ENCODE results near the gene PKN1. TPM values are rescaled to one million over a fixed set of nuclear protein-coding genes. Genes with fewer than 3 reads are reported as not detected.

The PKN1 gene
- total RNA-seq, 1 donor from 2014 or later: 151 TPM

DNA sequence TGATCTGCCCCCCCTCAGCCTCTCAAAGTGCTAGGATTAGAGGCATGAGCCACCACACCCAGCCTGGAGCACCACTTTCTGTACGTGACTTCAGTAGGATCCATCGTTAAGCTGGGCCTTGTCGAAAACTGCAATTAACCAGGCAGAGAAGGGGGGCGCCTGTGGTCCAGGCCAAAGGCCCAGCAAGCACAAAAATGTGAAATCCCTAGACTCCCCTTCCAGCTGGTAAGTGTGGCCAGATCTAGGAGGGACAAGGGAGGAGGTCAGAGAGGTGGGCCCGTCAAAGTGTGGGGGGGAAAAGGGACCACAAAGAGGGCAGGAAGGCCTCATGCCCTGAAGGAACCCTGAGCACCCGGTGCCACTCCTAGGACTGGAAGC is 27.7 kb upstream of the PKN1 start:
- no peak for DNase-seq (ENCODE audit: extremely low spot score, unreplicated experiment)
- Mint-ChIP-seq H3K27ac (ENCODE audit: unreplicated experiment) (no peak overlapping the region), H3K4me3 (ENCODE audit: unreplicated experiment) (no peak overlapping the region), H3K4me1 (ENCODE audit: unreplicated experiment) (peaks cover 23% of the 10 kb centered on the region), H3K36me3 (ENCODE audit: unreplicated experiment) (peaks cover 20% of the 10 kb centered on the region), H3K9me3 (ENCODE audit: unreplicated experiment) (no peaks in the 10 kb centered on the region), H3K27me3 (ENCODE audit: unreplicated experiment) (no peaks in the 10 kb centered on the region)
- TF ChIP-seq, protein P1, sequence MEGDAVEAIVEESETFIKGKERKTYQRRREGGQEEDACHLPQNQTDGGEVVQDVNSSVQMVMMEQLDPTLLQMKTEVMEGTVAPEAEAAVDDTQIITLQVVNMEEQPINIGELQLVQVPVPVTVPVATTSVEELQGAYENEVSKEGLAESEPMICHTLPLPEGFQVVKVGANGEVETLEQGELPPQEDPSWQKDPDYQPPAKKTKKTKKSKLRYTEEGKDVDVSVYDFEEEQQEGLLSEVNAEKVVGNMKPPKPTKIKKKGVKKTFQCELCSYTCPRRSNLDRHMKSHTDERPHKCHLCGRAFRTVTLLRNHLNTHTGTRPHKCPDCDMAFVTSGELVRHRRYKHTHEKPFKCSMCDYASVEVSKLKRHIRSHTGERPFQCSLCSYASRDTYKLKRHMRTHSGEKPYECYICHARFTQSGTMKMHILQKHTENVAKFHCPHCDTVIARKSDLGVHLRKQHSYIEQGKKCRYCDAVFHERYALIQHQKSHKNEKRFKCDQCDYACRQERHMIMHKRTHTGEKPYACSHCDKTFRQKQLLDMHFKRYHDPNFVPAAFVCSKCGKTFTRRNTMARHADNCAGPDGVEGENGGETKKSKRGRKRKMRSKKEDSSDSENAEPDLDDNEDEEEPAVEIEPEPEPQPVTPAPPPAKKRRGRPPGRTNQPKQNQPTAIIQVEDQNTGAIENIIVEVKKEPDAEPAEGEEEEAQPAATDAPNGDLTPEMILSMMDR (IDR thresholded peaks at IDR 0.05): no peak

- Mint-ChIP-seq H3K4me3 (ENCODE audit: unreplicated experiment) (peak overlapping the region; percentile 48), H3K27me3 (ENCODE audit: unreplicated experiment) (no peaks in the 10 kb centered on the region), H3K9me3 (ENCODE audit: unreplicated experiment) (no peaks in the 10 kb centered on the region), H3K4me1 (ENCODE audit: unreplicated experiment) (peaks cover 20% of the 10 kb centered on the region), H3K27ac (ENCODE audit: unreplicated experiment) (no peak overlapping the region), H3K36me3 (ENCODE audit: unreplicated experiment) (peaks cover 23% of the 10 kb centered on the region)
- DNase-seq (ENCODE audit: extremely low spot score, unreplicated experiment): peak; percentile 97
- TF ChIP-seq, protein P1 (IDR thresholded peaks at IDR 0.05): peak; percentile 95
These were observed 27.1 kb upstream of the PKN1 start for GRCh38 chr19:14405758-14406644.

DNA sequence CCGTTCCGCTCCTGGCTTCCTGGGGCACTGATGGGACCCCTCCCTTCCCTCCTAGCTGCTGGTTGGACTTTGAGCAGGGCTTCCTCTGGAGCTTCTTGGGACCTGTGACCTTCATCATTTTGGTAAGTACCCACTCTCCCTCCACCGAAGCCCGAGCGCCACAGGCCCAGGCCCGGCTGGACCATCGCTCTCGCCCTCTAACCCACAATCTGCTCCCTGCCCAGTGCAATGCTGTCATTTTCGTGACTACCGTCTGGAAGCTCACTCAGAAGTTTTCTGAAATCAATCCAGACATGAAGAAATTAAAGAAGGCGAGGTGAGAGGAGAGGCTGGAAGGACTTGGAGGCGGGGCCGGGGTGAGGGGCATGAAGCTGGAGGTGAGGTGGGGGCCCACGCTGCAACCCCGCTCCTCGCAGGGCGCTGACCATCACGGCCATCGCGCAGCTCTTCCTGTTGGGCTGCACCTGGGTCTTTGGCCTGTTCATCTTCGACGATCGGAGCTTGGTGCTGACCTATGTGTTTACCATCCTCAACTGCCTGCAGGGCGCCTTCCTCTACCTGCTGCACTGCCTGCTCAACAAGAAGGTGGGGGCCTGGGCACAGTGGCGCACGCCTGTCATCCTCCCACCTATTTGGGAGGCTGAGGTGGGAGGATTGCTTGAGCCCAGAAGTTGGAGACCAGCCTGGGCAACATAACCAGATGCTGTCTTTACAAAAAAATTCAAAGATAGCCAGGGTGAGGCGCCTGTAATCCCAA is 26.3 kb upstream of the PKN1 start:
- H3K9me3 Mint-ChIP-seq (ENCODE audit: unreplicated experiment): no peaks in the 10 kb centered on the region
- H3K36me3 Mint-ChIP-seq (ENCODE audit: unreplicated experiment): peaks cover 28% of the 10 kb centered on the region
- no peak overlapping the region for H3K4me3 Mint-ChIP-seq (ENCODE audit: unreplicated experiment)
- H3K27ac Mint-ChIP-seq (ENCODE audit: unreplicated experiment): no peak overlapping the region
- DNase-seq (ENCODE audit: extremely low spot score, unreplicated experiment): no peak
- TF ChIP-seq, protein P1 (IDR thresholded peaks at IDR 0.05): no peak
- no peaks in the 10 kb centered on the region for H3K27me3 Mint-ChIP-seq (ENCODE audit: unreplicated experiment)
- H3K4me1 Mint-ChIP-seq (ENCODE audit: unreplicated experiment): peaks cover 16% of the 10 kb centered on the region

GRCh38 chr19:14407605-14408484 is 25.3 kb upstream of the PKN1 start:
- TF ChIP-seq, protein P1 (IDR thresholded peaks at IDR 0.05): no peak
- peak overlapping the region; percentile 14 for H3K27ac Mint-ChIP-seq (ENCODE audit: unreplicated experiment)
- H3K27me3 Mint-ChIP-seq (ENCODE audit: unreplicated experiment): no peaks in the 10 kb centered on the region
- H3K4me1 Mint-ChIP-seq (ENCODE audit: unreplicated experiment): peaks cover 12% of the 10 kb centered on the region
- H3K9me3 Mint-ChIP-seq (ENCODE audit: unreplicated experiment): no peaks in the 10 kb centered on the region
- no peak for DNase-seq (ENCODE audit: extremely low spot score, unreplicated experiment)
- H3K4me3 Mint-ChIP-seq (ENCODE audit: unreplicated experiment): no peak overlapping the region
- H3K36me3 Mint-ChIP-seq (ENCODE audit: unreplicated experiment): peaks cover 31% of the 10 kb centered on the region

Measured in osteocyte (in vitro differentiated cells).